ENCODE measurements around the gene ACOT7.

The ACOT7 gene

DNA sequence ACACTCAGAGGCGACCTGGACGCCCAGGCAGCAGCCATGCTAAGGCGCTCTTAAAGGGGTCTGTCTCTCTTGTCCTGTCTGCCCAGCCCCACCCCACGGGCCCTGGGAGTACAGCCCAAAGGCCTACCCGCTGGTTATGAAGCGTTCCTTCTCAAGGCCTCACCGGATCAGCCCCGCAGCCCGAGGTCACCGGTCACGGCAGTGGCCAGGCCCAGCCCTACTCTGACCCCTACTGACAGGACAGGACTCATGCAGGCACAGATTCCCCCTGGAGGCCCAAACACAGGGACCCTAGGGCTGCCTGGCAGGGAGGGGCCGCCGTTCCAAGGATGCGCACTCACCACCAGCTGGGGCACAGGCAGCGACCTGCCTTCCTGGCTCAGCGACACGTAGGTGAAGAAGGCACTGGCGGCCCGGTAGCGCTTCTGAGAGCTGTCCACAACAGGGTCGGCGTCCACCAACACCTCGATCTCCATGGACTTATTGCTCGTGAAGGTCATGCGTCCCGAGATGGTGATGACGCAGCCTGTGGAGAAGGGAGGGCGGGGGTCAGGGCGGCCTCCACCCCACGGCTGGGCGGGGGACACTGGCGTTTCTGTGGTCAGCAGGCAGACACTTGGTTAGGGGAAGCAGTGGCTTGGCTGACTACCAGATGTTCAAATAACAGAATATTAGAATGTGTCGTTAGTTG, 112.7 kb downstream of the ACOT7 start:
- no peak for DNase-seq

DNA sequence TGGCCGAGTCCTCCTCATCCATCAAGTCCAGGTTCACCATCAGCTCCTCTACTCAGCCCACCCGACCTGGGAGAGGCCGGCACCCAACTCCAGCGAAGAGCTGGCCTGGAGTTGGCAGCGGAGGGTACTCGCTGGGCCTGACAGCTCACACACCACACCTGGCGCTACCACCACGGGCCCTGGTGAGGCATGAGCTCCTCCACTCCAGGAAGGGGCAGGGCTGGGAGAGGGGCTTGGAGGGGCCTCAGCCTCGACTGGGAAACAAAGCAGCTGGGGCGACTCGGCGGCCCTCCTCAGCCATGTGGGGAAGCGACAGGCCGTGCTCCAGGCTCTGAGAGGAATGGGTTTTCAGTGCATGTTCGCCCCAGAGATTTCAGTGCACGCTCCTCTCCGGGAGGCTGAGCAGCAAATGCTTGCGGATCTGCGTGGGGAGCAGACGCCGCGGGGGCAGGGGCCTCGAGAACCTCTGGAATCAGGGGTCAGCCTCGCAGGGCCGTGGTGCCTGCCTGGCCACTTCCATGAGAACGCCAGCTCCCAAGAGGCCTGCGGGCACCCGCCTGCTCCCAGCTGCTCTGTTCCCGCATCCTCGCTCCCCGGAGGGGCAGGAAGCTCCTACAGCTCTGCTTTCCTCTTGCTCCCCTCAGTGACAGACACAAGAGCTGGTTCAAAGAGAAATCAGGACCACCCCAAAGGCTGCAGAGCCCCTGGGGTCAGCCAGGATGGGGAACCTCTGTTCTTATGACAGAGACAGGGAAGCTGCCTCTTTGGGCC, 113.8 kb downstream of the ACOT7 start:
- no peak for DNase-seq

DNA sequence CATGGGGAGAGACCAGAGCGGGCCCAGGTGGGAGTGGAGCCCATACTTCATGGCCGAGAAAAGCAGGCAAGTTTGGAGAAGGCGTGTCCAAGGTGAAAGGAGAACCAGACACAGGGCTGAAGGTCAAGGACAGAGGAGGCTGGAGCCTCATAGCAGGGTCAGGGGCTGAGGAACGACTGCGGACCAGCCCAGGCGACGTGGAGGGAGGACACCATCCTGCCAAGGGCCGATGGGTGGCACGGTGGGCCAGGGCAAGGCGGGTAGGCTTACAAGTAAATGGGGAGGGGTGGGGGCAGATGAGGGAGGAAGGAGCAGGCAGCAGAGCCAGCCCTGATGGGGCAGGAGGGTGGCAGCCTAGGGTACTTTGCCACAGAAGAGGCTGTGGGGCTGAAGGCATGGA, 114.5 kb downstream of the ACOT7 start:
- DNase-seq: no peak

DNA sequence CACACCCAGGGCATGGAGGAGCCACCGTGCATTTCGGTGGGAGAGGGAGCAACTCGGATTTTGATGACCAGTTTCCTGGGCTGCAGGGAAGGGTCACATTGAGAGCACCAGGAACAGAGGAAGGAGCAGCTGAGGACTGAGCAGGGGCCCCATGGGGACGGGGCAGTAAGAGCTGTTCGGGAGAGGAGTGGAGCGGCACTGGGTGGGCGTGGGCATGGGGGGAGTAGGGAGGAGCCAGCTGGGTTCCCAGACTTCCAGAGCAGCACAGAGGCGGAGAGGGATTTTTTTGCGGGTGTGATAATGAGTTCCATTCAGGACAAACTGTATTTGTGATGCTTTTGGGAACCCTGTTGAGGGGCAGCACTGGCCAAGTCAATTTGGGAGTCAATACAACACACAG, 115.3 kb downstream of the ACOT7 start:
- no peak for DNase-seq

DNA sequence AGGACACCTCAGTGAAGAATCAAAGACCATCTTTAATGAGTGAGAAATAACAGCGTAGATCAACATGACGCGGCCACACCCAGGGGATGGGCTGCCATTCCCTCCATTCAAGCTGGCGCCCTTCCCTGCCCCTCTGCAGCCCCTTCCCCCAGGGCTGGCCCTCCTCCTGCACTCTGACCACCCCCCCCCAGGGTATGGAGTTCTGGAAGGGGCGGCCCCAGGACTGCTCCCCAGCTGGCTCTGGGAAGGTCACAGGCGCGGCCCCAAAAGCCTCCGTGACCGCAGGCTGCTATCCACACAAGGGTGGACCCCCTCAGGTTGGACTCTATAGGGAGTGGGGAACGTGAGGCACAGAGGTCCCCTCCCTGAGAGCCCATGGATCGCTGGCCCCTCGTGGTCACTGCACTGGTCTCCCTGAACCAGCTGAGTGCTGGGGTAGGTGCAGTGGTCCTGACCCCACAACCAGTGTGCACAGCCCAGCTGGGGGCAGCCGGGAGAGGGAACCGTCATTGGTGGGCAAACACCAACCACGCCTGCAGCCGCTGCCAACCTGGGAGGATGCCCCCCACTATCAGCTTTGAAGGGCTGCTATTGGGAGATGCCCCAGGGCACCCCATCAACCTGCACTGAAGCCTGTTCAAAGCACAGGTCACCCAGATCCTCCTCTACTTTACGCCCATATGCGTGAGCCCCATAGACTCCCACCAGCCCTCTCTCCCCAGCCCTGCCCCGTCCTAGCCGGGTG, 116.6 kb downstream of the ACOT7 start:
- no peak for DNase-seq

GRCh38 chr1:6275826-6276782, 117.5 kb downstream of the ACOT7 start:
- peak; percentile 25 to 90 for DNase-seq

DNA sequence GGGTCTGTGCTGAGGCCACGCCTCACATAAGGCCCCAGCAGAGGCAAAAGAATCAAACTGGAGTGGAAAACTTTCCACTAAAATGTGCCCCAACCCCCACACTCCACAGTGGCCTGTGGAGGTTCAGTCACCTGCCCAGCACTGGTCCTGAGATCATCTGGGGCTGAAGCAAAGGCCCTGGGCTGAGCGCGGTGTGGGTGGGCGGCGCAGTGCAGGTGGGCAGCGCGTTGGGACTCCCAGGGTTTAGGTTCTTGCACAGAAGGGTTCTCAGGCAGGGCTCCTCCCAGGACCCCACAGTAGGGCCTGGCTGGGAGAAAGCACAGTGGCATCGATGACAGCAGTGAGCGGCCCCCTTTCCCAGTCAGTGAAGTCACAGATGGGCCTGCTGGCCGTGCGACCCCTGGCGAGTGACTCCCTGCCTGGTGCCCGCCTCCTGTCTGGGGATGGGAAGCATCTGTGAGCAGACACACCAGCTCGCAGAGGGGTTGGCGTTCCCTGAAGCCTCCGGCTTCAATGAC, 118.9 kb downstream of the ACOT7 start:
- DNase-seq: no peak

DNA sequence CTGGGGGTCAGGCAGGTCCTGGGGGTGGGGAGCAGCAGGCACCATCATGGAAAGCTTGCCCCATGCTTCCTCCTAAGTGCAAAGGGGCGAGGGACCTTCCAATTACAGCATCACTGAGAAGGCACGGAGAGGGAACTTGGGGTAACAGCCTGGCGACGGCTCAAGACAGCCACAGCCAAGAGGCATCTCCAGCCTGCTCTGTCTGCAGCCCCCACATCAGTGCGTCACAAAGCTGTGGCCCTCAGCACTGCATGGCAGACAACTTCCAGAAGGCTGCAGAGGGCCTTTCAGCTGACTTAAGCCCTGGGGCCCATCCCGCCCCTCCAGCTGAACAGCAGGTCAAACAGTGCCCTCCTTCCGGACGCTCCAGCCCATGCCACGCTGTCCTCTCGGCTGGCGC, 119.5 kb downstream of the ACOT7 start:
- DNase-seq: no peak

DNA sequence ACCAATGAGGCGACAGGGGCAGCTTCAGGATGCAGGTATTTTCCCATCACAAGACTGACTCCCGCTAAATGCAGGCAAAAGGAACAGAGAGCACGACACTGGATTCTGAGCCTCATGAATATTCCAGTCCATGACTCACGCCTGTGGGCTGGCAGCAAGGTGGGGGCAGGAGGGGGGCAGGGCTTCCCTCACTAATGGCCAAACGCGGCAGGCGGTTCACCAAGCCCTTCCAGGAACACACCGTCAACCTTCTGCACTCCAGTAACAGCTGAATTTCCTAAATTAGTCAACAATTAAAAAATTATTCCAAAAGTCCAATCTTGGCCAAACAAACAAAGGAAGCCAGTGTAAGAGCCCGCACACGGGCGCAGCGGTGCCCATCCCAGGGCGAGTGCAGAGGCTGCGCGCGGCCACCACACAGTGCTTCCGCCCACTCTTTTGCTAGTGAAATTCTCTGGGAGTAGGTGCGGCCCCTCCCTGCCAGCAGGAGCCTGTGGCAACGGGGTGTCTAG, 120.1 kb downstream of the ACOT7 start:
- DNase-seq: no peak

DNA sequence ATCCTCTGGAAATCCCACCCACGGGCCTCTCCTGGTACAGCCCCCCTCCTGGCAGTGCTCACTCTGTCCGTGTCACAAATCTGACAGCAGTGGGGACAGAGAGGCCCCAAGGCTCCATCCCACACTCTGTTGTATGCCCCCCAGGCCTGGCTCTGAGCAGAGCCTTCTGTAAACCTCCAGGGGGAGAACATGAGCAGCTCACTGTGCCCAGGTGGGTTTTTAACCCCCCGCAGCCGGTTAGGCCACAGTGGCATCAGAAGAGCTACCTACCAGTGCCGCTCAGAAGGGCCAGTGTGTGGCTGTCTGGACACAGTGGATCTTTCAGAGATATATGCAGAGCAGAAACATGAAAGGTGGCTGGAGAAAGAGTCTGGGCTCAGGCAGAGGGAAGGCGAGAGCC, 120.7 kb downstream of the ACOT7 start:
- DNase-seq: no peak

- no peak for DNase-seq
Observed at GRCh38 chr1:6272452-6272851, 121.1 kb downstream of the ACOT7 start.

DNA sequence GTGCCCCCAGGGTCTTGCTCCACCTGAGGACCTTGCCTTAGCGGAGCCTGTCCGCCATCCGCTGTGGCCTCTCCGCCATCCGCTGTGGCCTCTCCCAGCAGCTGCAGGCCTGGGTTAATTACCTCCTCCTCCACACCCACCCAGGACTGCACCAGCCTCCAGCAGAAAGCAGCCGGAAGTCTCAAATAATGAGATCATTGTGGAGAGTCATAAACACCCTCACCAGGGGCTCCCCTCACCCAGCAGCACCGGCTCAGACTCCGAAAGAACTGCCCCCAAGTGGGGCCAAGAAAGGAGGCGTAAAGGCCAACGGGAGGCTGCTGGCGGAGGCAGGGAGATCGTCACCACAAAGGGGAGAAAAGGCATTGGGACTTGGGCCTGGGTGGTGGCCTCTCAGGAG, 122.0 kb downstream of the ACOT7 start:
- no peak for DNase-seq

- DNase-seq: no peak
Observed at GRCh38 chr1:6271006-6271405, 122.6 kb downstream of the ACOT7 start.

DNA sequence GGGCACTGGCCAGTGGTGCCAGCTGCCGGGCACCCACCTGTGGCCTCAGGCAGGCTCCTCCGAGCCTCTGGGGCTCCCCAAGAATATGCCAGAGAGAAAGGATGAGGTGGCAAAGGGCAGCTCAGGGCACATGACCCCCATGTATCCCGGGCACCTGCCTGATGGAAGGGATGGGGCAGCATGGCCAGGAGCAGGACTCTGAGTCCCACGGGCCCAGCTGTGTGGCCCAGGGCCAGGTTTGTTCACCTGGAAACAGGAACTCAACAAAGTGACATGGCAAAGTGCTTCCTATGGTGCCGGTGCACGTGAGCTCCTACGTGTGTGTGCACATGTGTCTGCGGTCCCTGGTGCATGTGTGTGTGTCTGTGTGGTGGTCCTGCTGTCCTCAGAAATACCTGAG, 123.2 kb downstream of the ACOT7 start:
- DNase-seq: no peak

GRCh38 chr1:6269720-6270400, 123.7 kb downstream of the ACOT7 start:
- peak; percentile 66 to 73 for DNase-seq

- DNase-seq: no peak
Observed at GRCh38 chr1:6269296-6269695, 124.3 kb downstream of the ACOT7 start.

GRCh38 chr1:6268415-6268814, 125.2 kb downstream of the ACOT7 start:
- DNase-seq: no peak

GRCh38 chr1:6267686-6268322, 125.8 kb downstream of the ACOT7 start:
- no peak for DNase-seq

GRCh38 chr1:6266641-6267040, 126.9 kb downstream of the ACOT7 start:
- DNase-seq: no peak

GRCh38 chr1:6265151-6265550, 128.4 kb downstream of the ACOT7 start:
- peak in 1 of 2 experiments; percentile 61 for DNase-seq

GRCh38 chr1:6263716-6264115, 129.9 kb downstream of the ACOT7 start:
- DNase-seq: no peak
